GM23338 (cell line): ENCODE results near the gene BLZF1. TPM values are rescaled to one million over a fixed set of nuclear protein-coding genes. Genes with fewer than 3 reads are reported as not detected.

Source experiments
- ATAC-seq: fragments of 200-7000 bp; cut with Tn5 transposase; 3 replicates; pipeline ENCODE4 v1.9.1; 2020
- DNase-seq: peaks from one replicate; pipeline ENCODE4 v3.0.0-alpha.2; 2015; ENCODE audit warnings: low spot score
- H2AFZ ChIP-seq: fragments of 200-600 bp; sonication (generic); 2 replicates; pipeline ENCODE4 v1.8.0; 2016; ENCODE audit warnings: antibody characterized with exemption, mild to moderate bottlenecking, moderate library complexity
- H3F3A ChIP-seq: fragments of 200-600 bp; sonication (generic); replicated peaks from 2 replicates; pipeline ENCODE4 v1.8.0; 2017; ENCODE audit warnings: antibody characterized with exemption, mixed run types, low read depth
- H3K27ac ChIP-seq: fragments of 200-600 bp; sonication (generic); 2 replicates; pipeline ENCODE4 v1.6.1; 2016; ENCODE audit warnings: low read depth
- H3K27me3 ChIP-seq: fragments of 200-600 bp; sonication (generic); 2 replicates; pipeline ENCODE4 v1.8.0; 2016; ENCODE audit warnings: mild to moderate bottlenecking, mixed run types, moderate library complexity; ENCODE audit not compliant: insufficient read depth
- H3K36me3 ChIP-seq: fragments of 200-600 bp; sonication (generic); 2 replicates; pipeline ENCODE4 v1.8.0; 2016; ENCODE audit warnings: mild to moderate bottlenecking; ENCODE audit not compliant: insufficient read depth
- H3K4me1 ChIP-seq: fragments of 200-600 bp; sonication (generic); 2 replicates; pipeline ENCODE4 v1.8.0; 2016; ENCODE audit warnings: mild to moderate bottlenecking, moderate library complexity; ENCODE audit not compliant: insufficient read depth
- H3K4me2 ChIP-seq: fragments of 200-600 bp; sonication (generic); 2 replicates; pipeline ENCODE4 v1.7.1; 2017; ENCODE audit warnings: mixed run types
- H3K4me3 ChIP-seq: fragments of 200-600 bp; sonication (generic); 2 replicates; pipeline ENCODE4 v1.6.1; 2016; ENCODE audit warnings: mixed run types
- H3K79me2 ChIP-seq: fragments of 200-600 bp; sonication (generic); replicated peaks from 2 replicates; pipeline ENCODE4 v1.8.0; 2017; ENCODE audit warnings: mild to moderate bottlenecking; ENCODE audit not compliant: insufficient read depth
- H3K9me2 ChIP-seq: fragments of 200-600 bp; sonication (generic); 2 replicates; pipeline ENCODE4 v1.8.0; 2017; ENCODE audit not compliant: insufficient read depth
- H4K20me1 ChIP-seq: fragments of 200-600 bp; sonication (generic); replicated peaks from 2 replicates; pipeline ENCODE4 v1.8.0; 2017; ENCODE audit warnings: mild to moderate bottlenecking; ENCODE audit not compliant: insufficient read depth
- H3K27ac Mint-ChIP-seq: 2 replicates; pipeline ENCODE4 v1.8.0; 2020; ENCODE audit warnings: inconsistent platforms, mild to moderate bottlenecking, moderate library complexity, mixed read lengths
- H3K27me3 Mint-ChIP-seq: 3 replicates; pipeline ENCODE4 v1.8.0; 2022; ENCODE audit warnings: low read depth, mild to moderate bottlenecking, moderate library complexity, mixed read lengths, inconsistent platforms; ENCODE audit not compliant: insufficient read depth, poor library complexity
- H3K36me3 Mint-ChIP-seq: 3 replicates; pipeline ENCODE4 v1.8.0; 2021; ENCODE audit warnings: low read depth, mild to moderate bottlenecking, inconsistent platforms, moderate library complexity, mixed read lengths
- H3K4me1 Mint-ChIP-seq: 3 replicates; pipeline ENCODE4 v1.8.0; 2020; ENCODE audit warnings: mild to moderate bottlenecking, inconsistent platforms, mixed read lengths
- H3K4me3 Mint-ChIP-seq: 3 replicates; pipeline ENCODE4 v1.8.0; 2021; ENCODE audit warnings: moderate library complexity, mild to moderate bottlenecking, inconsistent platforms, mixed read lengths
- H3K9me3 Mint-ChIP-seq: 3 replicates; pipeline ENCODE4 v1.8.0; 2020; ENCODE audit warnings: moderate library complexity, mild to moderate bottlenecking, inconsistent platforms, mixed read lengths
- CREB1 ChIP-seq: fragments of 250-450 bp; sonication (Bioruptor Pico); IDR thresholded peaks from 2 replicates; pipeline ENCODE4 v1.5.0; 2020; ENCODE audit warnings: low read depth, mild to moderate bottlenecking, moderate library complexity
- CTCF ChIP-seq, 2 experiments: fragments of 200-600 bp in 1 of 2; sonication (generic) in 1 of 2; conservative IDR thresholded peaks; 2 replicates each; pipeline versions ENCODE4 v1.5.1 to v1.6.1; 2016 to 2017; ENCODE audit warnings: antibody characterized with exemption in 2 of 2, low read depth in 2 of 2, mild to moderate bottlenecking in 2 of 2, moderate library complexity in 1 of 2
- ETS1 ChIP-seq: IDR thresholded peaks from 2 replicates; pipeline ENCODE4 v1.6.1; 2016; ENCODE audit warnings: antibody characterized with exemption
- EZH2 ChIP-seq: fragments of 200-600 bp; sonication (generic); IDR thresholded peaks from one replicate; pipeline ENCODE4 v1.8.0; 2017; ENCODE audit warnings: antibody characterized with exemption, mild to moderate bottlenecking, low read depth; ENCODE audit not compliant: unreplicated experiment
- EZH2phosphoT487 ChIP-seq: fragments of 200-600 bp; sonication (generic); IDR thresholded peaks from one replicate; pipeline ENCODE4 v1.8.1; 2018; ENCODE audit warnings: antibody characterized with exemption; ENCODE audit not compliant: unreplicated experiment
- JUNB ChIP-seq: IDR thresholded peaks from one replicate; pipeline ENCODE4 v1.6.1; 2016; ENCODE audit warnings: antibody characterized with exemption; ENCODE audit not compliant: unreplicated experiment
- NANOG ChIP-seq: IDR thresholded peaks from 2 replicates; pipeline ENCODE4 v1.6.1; 2016; ENCODE audit warnings: antibody characterized with exemption, borderline replicate concordance
- POLR2AphosphoS5 ChIP-seq: IDR thresholded peaks from 2 replicates; pipeline ENCODE4 v1.6.1; 2016; ENCODE audit warnings: antibody characterized with exemption, low read depth
- REST ChIP-seq: IDR thresholded peaks from one replicate; pipeline ENCODE4 v1.6.1; 2018; ENCODE audit warnings: antibody characterized with exemption; ENCODE audit not compliant: unreplicated experiment
- STAT1 ChIP-seq: IDR thresholded peaks from one replicate; pipeline ENCODE4 v1.6.1; 2016; ENCODE audit warnings: antibody characterized with exemption; ENCODE audit not compliant: unreplicated experiment
- ZNF114 ChIP-seq: fragments of 250-450 bp; sonication (Bioruptor Pico); IDR thresholded peaks from 2 replicates; pipeline ENCODE4 v1.5.0; 2020; ENCODE audit warnings: mild to moderate bottlenecking, moderate library complexity
- ZNF331 ChIP-seq: fragments of 250-450 bp; sonication (Bioruptor Pico); IDR thresholded peaks from 2 replicates; pipeline ENCODE4 v1.5.0; 2020; ENCODE audit warnings: low read depth, mild to moderate bottlenecking, moderate library complexity
- ZNF462 ChIP-seq: fragments of 250-450 bp; sonication (Bioruptor Pico); IDR thresholded peaks from 2 replicates; pipeline ENCODE4 v1.5.0; 2020; ENCODE audit warnings: mild to moderate bottlenecking, moderate library complexity
- polyA plus RNA-seq: library from polyadenylated mRNA; unstranded; fragments of >200 nt; fragmentation: Nextera tagmentation; extraction: Ambion mirVana; gene quantifications from 2 replicates; pipeline ENCODE4 v1.2.1, GENCODE V29; 2016
- total RNA-seq: library from RNA; depleted of rRNA; stranded (reverse); fragments of >200 nt; shearing (Covaris generic); gene quantifications from 2 replicates; pipeline ENCODE4 v1.2.3, GENCODE V29; 2014

Gene BLZF1
- total and polyA plus RNA-seq, 2 experiments from 2014 or later, result 9.5 to 14.5 TPM

GRCh38 chr1:169338617-169339016 lies 29.4 kb upstream of the BLZF1 start:
- H3K9me2 ChIP-seq, result peaks cover 8% of the 10 kb centered on the region; the same call in 1 of the 2 replicates
- Mint-ChIP-seq H3K4me1 (peaks cover 9% of the 10 kb centered on the region), H3K27ac (peak overlapping the region; percentile 84), H3K27me3 (peaks cover 1% of the 10 kb centered on the region), H3K4me3 (no peak overlapping the region), H3K36me3 (peaks cover 44% of the 10 kb centered on the region), H3K9me3 (peaks cover 24% of the 10 kb centered on the region)
- no peaks in the 10 kb centered on the region for H4K20me1 ChIP-seq
- no peak overlapping the region for H3K4me2 ChIP-seq
- H3K4me3 ChIP-seq, result no peak overlapping the region
- no peaks in the 10 kb centered on the region; the same call in 1 of the 2 replicates for H3K79me2 ChIP-seq
- no peaks in the 10 kb centered on the region for H3K27me3 ChIP-seq
- no peak for ATAC-seq
- DNase-seq, result no peak
- no peak overlapping the region for H3K27ac ChIP-seq
- peaks cover 5% of the 10 kb centered on the region; the same call in 1 of the 2 replicates for H3K36me3 ChIP-seq
- 0 out of 2 replicates have a peak, but pooled peaks cover 3% of the 10 kb centered on the region for H3K4me1 ChIP-seq
- no peaks in the 10 kb centered on the region for H3F3A ChIP-seq
- no peak for TF ChIP-seq CREB1
- no peak for TF ChIP-seq POLR2AphosphoS5
- TF ChIP-seq ZNF462 (CRISPR knock-in tag), result no peak
- no peak for TF ChIP-seq ZNF114 (CRISPR knock-in tag)
- no peak for TF ChIP-seq NANOG
- no peak for TF ChIP-seq ZNF331 (CRISPR knock-in tag)
- no peak for TF ChIP-seq CTCF (conservative IDR thresholded peaks at IDR 0.05; ENCODE audit: low read depth in 2 of 2)
- no peak for TF ChIP-seq EZH2phosphoT487
- no peak for TF ChIP-seq EZH2
- TF ChIP-seq STAT1, result no peak
- no peak for TF ChIP-seq REST
- no peak for TF ChIP-seq JUNB
- TF ChIP-seq ETS1, result no peak
- H2AFZ ChIP-seq, result no peak overlapping the region
